HFFc6 (cell line): Measurements from ENCODE around the gene THSD7A. TPM values are rescaled to one million over a fixed set of nuclear protein-coding genes. Genes with fewer than 3 reads are reported as not detected.

Experiments
- DNase-seq: peaks from one replicate; pipeline ENCODE4 v3.0.0-alpha.2; 2018
- H3K27ac Mint-ChIP-seq: 2 replicates; pipeline ENCODE4 v1.8.0; 2020; ENCODE audit warnings: mild to moderate bottlenecking, mixed read lengths
- H3K27me3 Mint-ChIP-seq: 2 replicates; pipeline ENCODE4 v1.8.0; 2021; ENCODE audit warnings: mild to moderate bottlenecking, moderate library complexity, mixed read lengths; ENCODE audit not compliant: insufficient read depth
- H3K36me3 Mint-ChIP-seq: 2 replicates; pipeline ENCODE4 v1.8.0; 2021; ENCODE audit warnings: low read depth, mixed read lengths
- H3K4me1 Mint-ChIP-seq: 2 replicates; pipeline ENCODE4 v1.8.0; 2020; ENCODE audit warnings: low read depth, mixed read lengths
- H3K4me3 Mint-ChIP-seq: 2 replicates; pipeline ENCODE4 v1.8.0; 2020; ENCODE audit warnings: mild to moderate bottlenecking, moderate library complexity, mixed read lengths
- H3K9me3 Mint-ChIP-seq: 2 replicates; pipeline ENCODE4 v1.8.0; 2020; ENCODE audit warnings: mild to moderate bottlenecking, mixed read lengths
- CTCF ChIP-seq: fragments of 200-600 bp; sonication (generic); IDR thresholded peaks from 2 replicates; pipeline ENCODE4 v1.5.0; 2021; ENCODE audit warnings: antibody characterized with exemption, mild to moderate bottlenecking
- total RNA-seq, 6 experiments: library from RNA; stranded (reverse); fragmentation: NEBNext Ultra II Directional; extraction: Animal tissue kit (Norgen Biotek cat#: 25700); gene quantifications; 2 replicates in 1 of 6; 3 replicates in 5 of 6; pipeline ENCODE4 v1.2.3, GENCODE V29; 2021

The THSD7A gene
- total RNA-seq, 6 experiments from 2014 or later: not detected

- no peak overlapping the region for H3K27ac Mint-ChIP-seq
- H3K4me3 Mint-ChIP-seq: no peak overlapping the region
- DNase-seq: no peak
- no peak for TF ChIP-seq CTCF
- H3K27me3 Mint-ChIP-seq: no peaks in the 10 kb centered on the region
- no peaks in the 10 kb centered on the region for H3K36me3 Mint-ChIP-seq
- H3K9me3 Mint-ChIP-seq: peaks cover 33% of the 10 kb centered on the region
- H3K4me1 Mint-ChIP-seq: no peaks in the 10 kb centered on the region
Observed at GRCh38 chr7:11638011-11638774, 193.8 kb downstream of the THSD7A start.

- DNase-seq: no peak
- H3K36me3 Mint-ChIP-seq: no peaks in the 10 kb centered on the region
- H3K4me3 Mint-ChIP-seq: no peak overlapping the region
- TF ChIP-seq CTCF: no peak
- H3K27me3 Mint-ChIP-seq: no peaks in the 10 kb centered on the region
- H3K4me1 Mint-ChIP-seq: no peaks in the 10 kb centered on the region
- peaks cover 43% of the 10 kb centered on the region for H3K9me3 Mint-ChIP-seq
- no peak overlapping the region for H3K27ac Mint-ChIP-seq
Observed at GRCh38 chr7:11636274-11636673, 195.7 kb downstream of the THSD7A start.

GRCh38 chr7:11633310-11633709 lies 198.7 kb downstream of the THSD7A start:
- Mint-ChIP-seq H3K27ac (no peak overlapping the region), H3K36me3 (no peaks in the 10 kb centered on the region), H3K4me3 (no peak overlapping the region), H3K4me1 (no peaks in the 10 kb centered on the region), H3K27me3 (no peaks in the 10 kb centered on the region), H3K9me3 (peaks cover 54% of the 10 kb centered on the region)
- no peak for DNase-seq
- TF ChIP-seq CTCF: no peak

GRCh38 chr7:11630355-11630754 lies 201.6 kb downstream of the THSD7A start:
- Mint-ChIP-seq H3K36me3 (no peaks in the 10 kb centered on the region), H3K27me3 (no peaks in the 10 kb centered on the region), H3K4me1 (no peaks in the 10 kb centered on the region), H3K9me3 (peaks cover 36% of the 10 kb centered on the region), H3K4me3 (no peak overlapping the region), H3K27ac (no peak overlapping the region)
- DNase-seq: no peak
- TF ChIP-seq CTCF: no peak

- Mint-ChIP-seq H3K27ac (no peak overlapping the region), H3K4me1 (no peaks in the 10 kb centered on the region), H3K9me3 (peaks cover 30% of the 10 kb centered on the region), H3K27me3 (no peaks in the 10 kb centered on the region), H3K4me3 (no peak overlapping the region), H3K36me3 (no peaks in the 10 kb centered on the region)
- no peak for DNase-seq
- TF ChIP-seq CTCF: no peak
Observed at GRCh38 chr7:11625669-11626068, 206.3 kb downstream of the THSD7A start.
